ENCODE measurements around the gene LAMA4.

LAMA4 gene

DNA sequence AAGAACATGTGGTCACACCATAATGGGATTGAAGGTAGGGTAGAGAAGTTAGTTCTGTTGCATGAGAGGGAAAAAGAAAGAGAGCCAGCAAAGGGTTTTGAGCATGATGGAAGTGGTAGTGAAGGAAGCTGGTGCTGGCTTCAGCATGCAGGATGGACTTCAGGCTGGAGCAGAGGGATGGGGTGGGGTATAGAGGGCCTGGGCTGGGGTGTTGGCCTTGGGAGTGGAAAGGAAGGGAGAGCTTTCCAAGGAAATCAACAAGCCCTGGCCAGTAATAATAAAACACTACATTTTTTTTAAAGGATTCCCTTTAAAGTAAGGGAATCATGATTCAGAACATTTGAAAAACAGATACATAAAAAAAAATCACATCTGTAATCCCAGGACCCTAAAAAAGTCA, 61.2 kb downstream of the LAMA4 start:
- Histone ChIP-seq H2AFZ (ENCODE audit: insufficient read depth, low read length, poor library complexity) (no peak overlapping the region), H3K4me3 (ENCODE audit: low read depth, low read length) (no peak overlapping the region), H2BK120ac (ENCODE audit: insufficient read depth, low read length, poor library complexity) (no peak overlapping the region), H3K23ac (ENCODE audit: low read length) (no peak overlapping the region), H3K18ac (ENCODE audit: low read length) (no peak overlapping the region), H2BK5ac (ENCODE audit: low read depth, low read length, poor library complexity) (no peak overlapping the region), H4K12ac (ENCODE audit: low read depth, low read length) (no peak overlapping the region), H2AK5ac (ENCODE audit: low read length) (no peak overlapping the region), H3K79me2 (ENCODE audit: control insufficient read depth, insufficient read depth, low read length, poor library complexity) (no peaks in the 10 kb centered on the region), H3K4me1 (ENCODE audit: control insufficient read depth in 1 of 2, insufficient read depth in 2 of 2, low read length in 2 of 2) (no peaks in the 10 kb centered on the region), H3K9me3 (ENCODE audit: insufficient read depth, low read depth, low read length) (no peaks in the 10 kb centered on the region), H3K27ac (ENCODE audit: low read depth, low read length) (no peak overlapping the region), H3K36me3 (ENCODE audit: control insufficient read depth in 1 of 2, insufficient read depth in 2 of 2, low read length in 2 of 2) (no peaks in the 10 kb centered on the region), H3K14ac (ENCODE audit: low read length) (no peak overlapping the region), H3K79me1 (ENCODE audit: low read length) (no peaks in the 10 kb centered on the region), H3K4me2 (ENCODE audit: low read length) (no peak overlapping the region), H3K9ac (ENCODE audit: low read length) (no peak overlapping the region), H3K4ac (ENCODE audit: low read depth, low read length) (no peak overlapping the region), H3K27me3 (ENCODE audit: insufficient read depth, low read length) (no peaks in the 10 kb centered on the region), H4K91ac (ENCODE audit: low read depth, low read length) (no peak overlapping the region), H2BK12ac (ENCODE audit: low read length) (no peak overlapping the region), H4K8ac (ENCODE audit: low read depth, low read length) (no peak overlapping the region)
- no peak for DNase-seq

DNA sequence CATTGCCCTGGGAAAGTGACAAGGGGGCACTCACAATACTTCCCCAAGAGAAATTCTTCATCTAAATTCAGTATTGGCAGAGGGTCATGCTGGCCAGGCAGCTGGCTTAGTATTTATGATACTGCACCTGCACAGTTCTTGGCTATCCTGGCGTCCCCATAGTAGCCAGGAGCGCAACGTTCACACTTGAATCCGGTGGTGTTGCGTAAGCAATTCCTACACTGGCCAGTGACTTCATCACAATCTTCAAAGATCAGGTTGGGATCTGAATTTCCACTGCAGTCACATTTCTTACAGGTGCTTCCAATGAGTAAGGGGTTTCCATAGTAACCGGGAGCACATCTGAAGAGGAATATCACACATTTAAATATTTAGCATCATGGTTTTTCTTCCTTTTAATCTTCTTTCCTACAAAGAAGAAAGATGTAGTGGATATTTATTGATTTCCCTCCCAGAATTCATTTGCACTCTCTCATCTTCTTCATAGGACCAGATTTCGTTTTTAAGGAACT, 62.8 kb downstream of the LAMA4 start:
- Histone ChIP-seq H3K23ac (ENCODE audit: low read length) (no peak overlapping the region), H2BK5ac (ENCODE audit: low read depth, low read length, poor library complexity) (no peak overlapping the region), H3K27me3 (ENCODE audit: insufficient read depth, low read length) (no peaks in the 10 kb centered on the region), H3K9me3 (ENCODE audit: insufficient read depth, low read depth, low read length) (no peaks in the 10 kb centered on the region), H4K91ac (ENCODE audit: low read depth, low read length) (no peak overlapping the region), H3K9ac (ENCODE audit: low read length) (no peak overlapping the region), H3K79me2 (ENCODE audit: control insufficient read depth, insufficient read depth, low read length, poor library complexity) (no peaks in the 10 kb centered on the region), H3K18ac (ENCODE audit: low read length) (no peak overlapping the region), H3K36me3 (ENCODE audit: control insufficient read depth in 1 of 2, insufficient read depth in 2 of 2, low read length in 2 of 2) (no peaks in the 10 kb centered on the region), H3K27ac (ENCODE audit: low read depth, low read length) (no peak overlapping the region), H4K8ac (ENCODE audit: low read depth, low read length) (no peak overlapping the region), H3K4me2 (ENCODE audit: low read length) (no peak overlapping the region), H2BK120ac (ENCODE audit: insufficient read depth, low read length, poor library complexity) (no peak overlapping the region), H2AFZ (ENCODE audit: insufficient read depth, low read length, poor library complexity) (no peak overlapping the region), H3K4me1 (ENCODE audit: control insufficient read depth in 1 of 2, insufficient read depth in 2 of 2, low read length in 2 of 2) (no peaks in the 10 kb centered on the region), H2AK5ac (ENCODE audit: low read length) (no peak overlapping the region), H3K4me3 (ENCODE audit: low read depth, low read length) (no peak overlapping the region), H2BK12ac (ENCODE audit: low read length) (no peak overlapping the region), H3K4ac (ENCODE audit: low read depth, low read length) (no peak overlapping the region), H4K12ac (ENCODE audit: low read depth, low read length) (no peak overlapping the region), H3K79me1 (ENCODE audit: low read length) (no peaks in the 10 kb centered on the region), H3K14ac (ENCODE audit: low read length) (no peak overlapping the region)
- DNase-seq, result peak in 1 of 2 donors; percentile 39
- WGBS (ENCODE audit: extremely low coverage, insufficient coverage, insufficient read length), result no CpG with 5 or more reads among the region's 7 CpGs

DNA sequence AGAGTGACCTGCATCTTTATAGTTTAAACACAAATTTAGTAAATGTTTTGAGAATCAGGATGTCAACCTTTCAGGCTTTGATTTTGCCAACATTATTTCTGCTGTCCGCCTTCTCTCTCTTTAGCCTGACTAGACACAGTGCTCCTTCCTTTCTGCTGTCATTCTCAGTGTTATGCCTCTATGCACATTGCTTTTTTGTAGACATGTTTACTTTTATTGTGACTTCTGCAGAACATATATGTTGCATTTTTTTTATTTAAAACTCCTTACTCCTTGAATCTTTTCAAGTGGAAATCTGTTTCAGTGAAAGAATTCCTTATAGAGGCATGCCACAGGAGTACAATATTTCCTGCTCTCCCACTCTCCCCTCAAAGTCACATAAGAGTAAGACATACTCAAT, 64.2 kb downstream of the LAMA4 start:
- no peaks in the 10 kb centered on the region for H3K27me3 ChIP-seq (ENCODE audit: insufficient read depth, low read length)
- no peak overlapping the region for H3K9ac ChIP-seq (ENCODE audit: low read length)
- no peak for DNase-seq
- no peak overlapping the region for H2AFZ ChIP-seq (ENCODE audit: insufficient read depth, low read length, poor library complexity)
- no peak overlapping the region for H2BK12ac ChIP-seq (ENCODE audit: low read length)
- no peak overlapping the region for H2AK5ac ChIP-seq (ENCODE audit: low read length)
- H4K12ac ChIP-seq (ENCODE audit: low read depth, low read length), result no peak overlapping the region
- H3K27ac ChIP-seq (ENCODE audit: low read depth, low read length), result no peak overlapping the region
- no peaks in the 10 kb centered on the region for H3K36me3 ChIP-seq (ENCODE audit: control insufficient read depth in 1 of 2, insufficient read depth in 2 of 2, low read length in 2 of 2)
- H3K4me3 ChIP-seq (ENCODE audit: low read depth, low read length), result no peak overlapping the region
- no peaks in the 10 kb centered on the region for H3K9me3 ChIP-seq (ENCODE audit: insufficient read depth, low read depth, low read length)
- no peak overlapping the region for H3K4me2 ChIP-seq (ENCODE audit: low read length)
- no peak overlapping the region for H2BK5ac ChIP-seq (ENCODE audit: low read depth, low read length, poor library complexity)
- H2BK120ac ChIP-seq (ENCODE audit: insufficient read depth, low read length, poor library complexity), result no peak overlapping the region
- no CpG with 5 or more reads among the region's 1 CpG for WGBS (ENCODE audit: extremely low coverage, insufficient coverage, insufficient read length)
- H4K8ac ChIP-seq (ENCODE audit: low read depth, low read length), result no peak overlapping the region
- H3K18ac ChIP-seq (ENCODE audit: low read length), result no peak overlapping the region
- no peak overlapping the region for H3K23ac ChIP-seq (ENCODE audit: low read length)
- H3K79me2 ChIP-seq (ENCODE audit: control insufficient read depth, insufficient read depth, low read length, poor library complexity), result no peaks in the 10 kb centered on the region
- H3K79me1 ChIP-seq (ENCODE audit: low read length), result no peaks in the 10 kb centered on the region
- no peaks in the 10 kb centered on the region for H3K4me1 ChIP-seq (ENCODE audit: control insufficient read depth in 1 of 2, insufficient read depth in 2 of 2, low read length in 2 of 2)
- H3K4ac ChIP-seq (ENCODE audit: low read depth, low read length), result no peak overlapping the region
- no peak overlapping the region for H4K91ac ChIP-seq (ENCODE audit: low read depth, low read length)
- no peak overlapping the region for H3K14ac ChIP-seq (ENCODE audit: low read length)

DNA sequence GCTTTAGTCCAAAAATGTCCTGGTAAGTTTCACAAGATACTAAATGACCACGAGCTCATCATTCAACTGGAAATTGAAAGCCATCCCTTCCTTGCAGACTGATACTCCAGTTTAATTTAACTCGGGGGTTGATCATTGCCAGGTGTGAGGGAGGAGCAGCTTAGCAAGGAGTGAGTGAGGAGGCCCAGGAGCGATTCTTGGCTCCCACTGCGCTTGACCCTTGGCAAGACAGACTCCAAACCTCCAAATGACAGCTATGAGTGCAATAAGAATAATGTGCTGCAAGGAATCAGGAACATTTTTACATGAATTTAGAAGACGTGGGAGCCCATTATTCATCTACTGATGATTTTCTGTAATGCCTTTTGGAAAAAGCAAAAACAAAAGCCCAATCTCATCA, 64.9 kb downstream of the LAMA4 start:
- H2AFZ ChIP-seq (ENCODE audit: insufficient read depth, low read length, poor library complexity), result no peak overlapping the region
- no peaks in the 10 kb centered on the region for H3K9me3 ChIP-seq (ENCODE audit: insufficient read depth, low read depth, low read length)
- no peaks in the 10 kb centered on the region for H3K27me3 ChIP-seq (ENCODE audit: insufficient read depth, low read length)
- no peak overlapping the region for H4K8ac ChIP-seq (ENCODE audit: low read depth, low read length)
- H2BK5ac ChIP-seq (ENCODE audit: low read depth, low read length, poor library complexity), result no peak overlapping the region
- H2BK12ac ChIP-seq (ENCODE audit: low read length), result no peak overlapping the region
- H3K9ac ChIP-seq (ENCODE audit: low read length), result no peak overlapping the region
- H3K4me1 ChIP-seq (ENCODE audit: control insufficient read depth in 1 of 2, insufficient read depth in 2 of 2, low read length in 2 of 2), result no peaks in the 10 kb centered on the region
- H3K4me2 ChIP-seq (ENCODE audit: low read length), result no peak overlapping the region
- no peak overlapping the region for H3K14ac ChIP-seq (ENCODE audit: low read length)
- no peak overlapping the region for H3K27ac ChIP-seq (ENCODE audit: low read depth, low read length)
- H4K91ac ChIP-seq (ENCODE audit: low read depth, low read length), result no peak overlapping the region
- no peaks in the 10 kb centered on the region for H3K79me1 ChIP-seq (ENCODE audit: low read length)
- no CpG with 5 or more reads among the region's 5 CpGs for WGBS (ENCODE audit: extremely low coverage, insufficient coverage, insufficient read length)
- no peak overlapping the region for H2AK5ac ChIP-seq (ENCODE audit: low read length)
- H3K36me3 ChIP-seq (ENCODE audit: control insufficient read depth in 1 of 2, insufficient read depth in 2 of 2, low read length in 2 of 2), result no peaks in the 10 kb centered on the region
- H4K12ac ChIP-seq (ENCODE audit: low read depth, low read length), result no peak overlapping the region
- H3K18ac ChIP-seq (ENCODE audit: low read length), result no peak overlapping the region
- H3K4ac ChIP-seq (ENCODE audit: low read depth, low read length), result no peak overlapping the region
- H3K23ac ChIP-seq (ENCODE audit: low read length), result no peak overlapping the region
- H2BK120ac ChIP-seq (ENCODE audit: insufficient read depth, low read length, poor library complexity), result no peak overlapping the region
- no peaks in the 10 kb centered on the region for H3K79me2 ChIP-seq (ENCODE audit: control insufficient read depth, insufficient read depth, low read length, poor library complexity)
- no peak overlapping the region for H3K4me3 ChIP-seq (ENCODE audit: low read depth, low read length)
- no peak for DNase-seq
